ENCODE measurements around the gene CCDC141.
A peak's percentile ranks its signal among the peaks of the same experiment; 100 is the strongest.
"Not testable (repeated sequence)": the region's sequence is repeated elsewhere in the genome, so short reads cannot be mapped to it uniquely, and the experiment has no call there.

CCDC141 gene

DNA sequence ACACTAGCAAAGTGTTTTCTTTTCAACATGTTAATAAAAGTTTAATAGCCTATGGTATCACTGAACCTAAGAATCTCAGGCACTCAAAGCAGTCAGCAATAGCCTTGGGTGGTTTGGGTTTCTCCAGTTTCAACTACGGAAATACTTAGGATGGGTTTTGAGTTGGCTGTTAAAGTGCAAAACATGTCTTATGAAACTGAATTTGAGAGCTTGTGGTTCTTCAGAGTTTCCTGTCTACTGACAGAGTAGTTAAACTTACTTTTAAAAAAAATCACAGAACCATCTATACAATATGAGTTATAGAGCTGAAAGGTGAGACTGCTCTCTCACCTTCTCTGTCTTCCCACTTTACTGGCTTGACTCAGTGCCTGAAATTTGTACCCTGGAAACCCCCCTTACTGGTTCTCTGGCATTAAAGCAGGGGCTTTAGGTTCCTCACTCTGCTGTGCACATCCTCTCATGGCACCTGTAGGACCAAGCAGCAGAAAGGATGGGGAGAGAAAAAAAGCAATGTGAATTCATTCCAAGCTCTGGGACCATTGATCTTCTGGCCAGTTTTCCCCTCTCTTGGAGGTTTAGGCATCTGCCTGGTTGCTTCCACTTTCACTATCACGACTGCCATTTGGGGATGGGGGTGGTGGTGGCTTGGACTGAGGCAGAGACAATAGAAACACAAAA, 18.1 kb downstream of the CCDC141 start:
- DNase-seq: no peak

DNA sequence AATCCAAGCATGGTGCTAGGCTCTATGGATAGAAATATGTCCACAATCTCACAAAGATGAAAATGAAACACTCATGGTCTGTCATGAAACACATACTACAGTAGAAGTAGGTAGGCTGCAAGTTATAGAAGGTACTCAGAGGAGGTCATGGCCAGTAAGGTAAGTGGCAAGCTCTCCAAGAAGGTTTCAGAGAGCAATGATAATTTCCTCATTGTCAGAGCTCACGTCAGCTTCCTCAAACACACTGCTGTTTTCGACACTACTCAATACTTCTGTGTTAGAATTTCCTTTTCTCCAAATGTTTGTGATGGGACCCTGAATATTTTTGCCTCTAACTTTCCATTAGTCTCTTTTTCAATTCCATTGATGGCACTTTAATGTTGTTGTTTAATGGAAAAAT, 25.5 kb downstream of the CCDC141 start:
- no peak for DNase-seq

DNA sequence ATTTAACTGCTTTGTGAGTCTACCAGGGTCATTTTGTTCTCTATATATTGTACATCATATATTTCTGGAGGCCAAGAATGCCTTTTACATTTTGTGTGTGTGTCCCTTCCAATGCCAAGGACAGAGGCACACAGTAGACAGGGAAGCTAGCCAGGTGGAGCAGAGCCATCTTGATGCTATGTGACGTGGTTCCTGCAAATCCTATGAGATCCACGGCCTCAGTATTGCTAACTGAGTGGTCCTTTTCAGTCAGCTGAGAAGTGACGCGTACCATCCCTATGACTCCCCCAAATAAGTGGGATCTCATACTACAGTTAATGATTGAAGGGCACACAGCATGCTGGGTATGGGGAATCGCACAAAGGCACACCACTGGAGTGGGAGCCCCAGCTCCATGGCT, 27.3 kb downstream of the CCDC141 start:
- no peak for DNase-seq

- DNase-seq: no peak
Observed at GRCh38 chr2:179021258-179021657, 28.7 kb downstream of the CCDC141 start.

- peak; percentile 25 for DNase-seq
Observed at GRCh38 chr2:179020156-179020750, 29.7 kb downstream of the CCDC141 start.

DNA sequence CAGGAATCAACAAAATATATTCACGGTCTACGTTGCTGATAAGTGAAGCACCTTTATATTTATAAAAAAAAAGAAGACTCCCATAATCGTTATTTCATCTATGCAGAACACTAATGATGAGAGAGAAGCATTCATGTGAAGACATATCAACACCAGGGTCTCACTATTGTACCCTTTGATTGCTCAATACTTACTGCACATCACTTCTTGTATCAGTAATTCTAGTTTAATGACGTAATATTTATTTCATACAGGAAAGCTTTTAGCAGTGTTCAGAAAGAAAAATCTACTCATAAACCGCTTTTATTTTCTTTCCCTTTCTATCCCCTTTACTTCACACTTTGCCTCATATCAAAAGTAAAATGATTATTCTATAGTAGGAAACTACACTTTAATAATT, 30.7 kb downstream of the CCDC141 start:
- no peak for DNase-seq

- no peak for DNase-seq
Observed at GRCh38 chr2:179017773-179018357, 32.1 kb downstream of the CCDC141 start.

GRCh38 chr2:179014189-179014588, 35.7 kb downstream of the CCDC141 start:
- DNase-seq: not testable (repeated sequence)

DNA sequence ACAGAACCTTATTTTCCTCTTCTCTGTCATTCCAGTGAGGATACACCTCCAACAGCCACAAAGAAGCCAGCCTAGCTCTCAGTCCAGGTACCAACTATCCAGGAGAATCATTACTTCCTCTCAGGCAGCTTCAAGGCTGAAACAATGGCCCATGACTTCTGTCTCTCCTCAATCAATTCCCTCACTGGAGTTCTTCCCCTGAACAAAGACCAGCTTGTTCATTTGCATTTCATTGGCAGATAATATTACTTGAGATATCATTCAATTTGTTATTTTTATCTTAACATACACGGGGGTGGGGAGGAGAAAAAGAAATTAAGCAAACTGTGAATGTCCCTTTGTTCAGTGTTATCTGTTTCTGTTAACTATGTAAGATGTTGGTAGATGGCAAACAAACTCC, 44.0 kb downstream of the CCDC141 start:
- no peak for DNase-seq

GRCh38 chr2:178999476-178999875, 50.5 kb downstream of the CCDC141 start:
- no peak for DNase-seq

- DNase-seq: no peak
Observed at GRCh38 chr2:178998539-178998938, 51.4 kb downstream of the CCDC141 start.

- no peak for DNase-seq
Observed at GRCh38 chr2:178997477-178997876, 52.5 kb downstream of the CCDC141 start.

DNA sequence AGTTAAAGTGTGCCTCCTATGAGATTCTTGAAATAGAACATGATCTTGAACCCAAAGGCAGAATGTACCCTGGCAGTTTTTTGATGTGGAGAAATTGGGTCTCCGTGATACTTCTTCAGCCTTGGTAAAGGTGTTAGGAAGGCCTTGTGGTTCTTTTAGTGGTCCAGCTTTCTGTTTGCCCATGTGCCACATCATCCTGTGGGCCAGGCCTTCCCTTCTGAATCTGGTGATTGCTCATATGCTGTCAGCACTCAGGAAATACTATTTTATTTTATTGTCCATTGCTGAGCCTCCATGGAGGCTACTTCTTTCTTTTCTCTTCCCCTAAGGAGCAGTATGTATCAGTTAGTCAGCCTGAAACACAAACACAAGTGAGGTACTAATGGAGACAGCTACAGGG, 52.9 kb downstream of the CCDC141 start:
- no peak for DNase-seq

DNA sequence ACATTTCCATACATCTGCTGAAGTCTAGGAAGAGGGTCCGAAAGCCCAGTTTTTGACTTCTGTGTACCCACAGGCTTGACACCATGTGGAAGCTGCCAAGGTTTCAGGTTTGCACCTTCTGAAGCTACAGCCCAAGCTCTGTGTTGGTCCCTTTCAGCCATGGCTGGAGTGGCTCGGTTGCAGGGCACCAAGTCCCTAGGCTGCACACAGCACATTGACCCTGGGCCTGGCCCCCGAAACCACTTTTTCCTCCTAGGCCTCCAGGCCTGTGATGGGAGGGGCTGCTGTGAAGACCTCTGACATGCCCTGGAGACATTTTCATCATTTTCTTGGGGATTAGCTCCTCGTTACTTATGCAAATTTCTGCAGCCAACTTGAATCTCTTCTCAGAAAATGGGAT, 55.7 kb downstream of the CCDC141 start:
- no peak for DNase-seq

DNA sequence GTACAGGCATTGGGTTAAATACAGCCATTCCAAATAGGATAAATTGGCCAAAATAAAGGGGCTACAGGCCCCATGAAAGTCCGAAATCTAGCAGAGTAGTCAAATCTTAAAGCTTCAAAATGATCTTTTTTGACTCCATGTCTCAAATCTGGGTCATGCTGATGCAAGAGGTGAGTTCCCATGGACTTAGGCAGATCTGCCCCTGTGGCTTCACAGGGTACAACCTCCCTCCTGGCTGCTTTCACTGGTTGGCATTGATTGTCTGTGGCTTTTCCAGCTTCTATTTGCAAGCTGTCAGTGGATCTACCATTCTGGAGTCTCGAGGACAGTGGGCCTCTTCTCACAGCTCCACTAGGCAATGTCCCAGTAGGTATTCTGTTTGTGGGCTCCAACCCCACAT, 56.1 kb downstream of the CCDC141 start:
- DNase-seq: no peak

- DNase-seq: not testable (repeated sequence)
Observed at GRCh38 chr2:178992719-178993118, 57.2 kb downstream of the CCDC141 start.

DNA sequence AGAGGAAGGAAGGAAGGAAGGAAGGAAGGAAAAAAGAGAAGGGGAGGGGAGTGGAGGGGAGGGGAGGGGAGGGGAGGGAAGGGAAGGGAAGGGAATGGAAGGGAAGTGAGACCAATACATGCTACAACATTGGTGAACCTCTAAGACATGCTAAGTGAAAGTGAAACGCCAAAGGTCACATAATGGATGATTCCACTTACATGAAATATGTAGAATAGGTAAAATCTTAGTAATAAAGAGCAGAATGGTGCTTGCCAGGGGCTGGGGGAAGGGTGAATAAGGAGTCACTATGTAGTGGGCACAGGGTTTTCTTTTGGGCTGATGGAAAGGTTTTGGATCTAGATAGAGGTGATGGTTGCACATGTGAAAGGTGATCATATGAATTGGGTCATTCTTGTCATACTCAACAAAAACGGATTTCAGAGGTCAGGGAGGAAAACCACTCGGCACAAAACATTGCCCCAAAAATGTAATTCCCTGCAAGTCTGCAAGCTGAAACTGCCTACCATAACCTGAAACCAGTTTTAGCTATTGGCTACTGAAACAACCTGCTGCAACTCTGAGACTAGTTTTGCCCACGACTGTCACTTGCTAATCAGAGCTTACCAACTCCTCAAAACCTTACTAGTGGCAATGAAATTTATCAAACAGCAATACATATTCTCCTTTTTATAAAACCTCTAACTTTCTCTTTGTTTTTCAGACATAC, 59.2 kb downstream of the CCDC141 start:
- DNase-seq: no peak

DNA sequence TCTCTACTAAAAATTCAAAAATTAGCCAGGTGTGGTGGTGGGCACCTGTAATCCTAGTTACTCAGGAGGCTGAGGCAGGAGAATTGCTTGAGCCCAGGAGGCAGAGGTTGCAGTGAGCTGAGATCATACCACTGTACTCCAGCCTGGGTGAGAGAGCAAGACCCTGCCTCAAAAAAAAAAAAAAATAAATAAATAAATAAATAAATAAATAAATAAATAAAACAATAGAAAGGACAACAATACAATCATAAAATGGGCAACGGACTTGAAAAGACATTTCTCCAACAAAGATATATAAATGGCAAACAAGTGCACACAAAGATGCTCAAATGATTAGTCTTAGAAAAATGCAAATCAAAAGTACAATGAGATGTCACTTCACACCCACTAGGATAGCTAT, 60.5 kb downstream of the CCDC141 start:
- DNase-seq: not testable (repeated sequence)

GRCh38 chr2:178982652-178983051, 67.3 kb downstream of the CCDC141 start:
- not testable (repeated sequence) for DNase-seq

DNA sequence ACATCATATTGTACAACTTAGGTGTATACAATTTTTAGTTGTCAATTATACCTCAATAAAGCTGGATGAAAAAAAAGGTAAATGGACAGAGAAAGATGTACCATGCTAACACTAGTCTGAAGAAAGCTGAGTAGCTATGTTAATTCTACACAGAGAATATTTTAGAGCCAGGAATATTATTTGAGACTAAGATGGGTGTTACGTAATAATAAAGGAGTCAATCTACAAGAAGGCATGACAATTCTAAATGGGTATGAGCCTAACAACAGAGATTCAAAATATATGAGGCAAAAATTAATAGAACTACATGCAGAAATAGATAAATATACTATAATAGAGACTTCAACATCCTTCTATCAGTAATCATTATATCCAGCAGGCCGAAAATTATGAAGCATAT, 69.1 kb downstream of the CCDC141 start:
- DNase-seq: no peak

DNA sequence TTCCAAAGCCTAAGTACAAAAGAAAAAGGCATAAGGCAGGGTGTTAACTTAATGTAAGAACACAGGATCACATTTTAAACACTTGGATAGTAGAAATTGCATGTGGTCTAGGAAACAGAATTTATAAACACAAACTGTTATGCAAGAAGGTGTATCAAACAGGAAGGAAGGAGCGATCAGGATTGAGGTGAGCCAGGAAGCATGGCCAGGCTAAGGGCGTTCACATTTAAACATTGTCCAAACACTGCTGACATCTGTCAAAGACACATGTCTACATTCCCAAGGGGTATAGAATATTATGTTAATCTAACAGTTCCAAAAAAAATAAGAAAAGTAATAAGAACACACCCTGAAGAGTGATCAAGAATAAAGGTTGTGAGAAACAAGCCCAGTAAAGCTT, 71.3 kb downstream of the CCDC141 start:
- DNase-seq: no peak

DNA sequence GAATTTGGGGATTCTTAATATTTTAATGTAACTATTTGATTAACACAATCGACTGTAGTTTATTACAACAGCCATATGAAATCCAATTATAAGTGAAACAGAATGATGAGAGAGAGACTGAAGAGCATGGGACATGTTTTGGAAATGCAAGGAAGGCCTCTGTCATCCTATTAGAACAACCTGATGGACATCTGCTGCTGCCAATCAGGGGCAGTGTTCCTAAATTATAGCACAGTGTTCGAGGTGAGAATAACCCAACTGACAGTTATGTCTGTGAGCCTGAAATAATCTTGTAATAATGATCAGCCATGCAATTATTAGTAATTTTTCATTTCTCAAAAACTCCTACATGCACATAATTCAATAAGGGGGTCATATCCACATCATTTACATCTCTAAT, 73.6 kb downstream of the CCDC141 start:
- no peak for DNase-seq

DNA sequence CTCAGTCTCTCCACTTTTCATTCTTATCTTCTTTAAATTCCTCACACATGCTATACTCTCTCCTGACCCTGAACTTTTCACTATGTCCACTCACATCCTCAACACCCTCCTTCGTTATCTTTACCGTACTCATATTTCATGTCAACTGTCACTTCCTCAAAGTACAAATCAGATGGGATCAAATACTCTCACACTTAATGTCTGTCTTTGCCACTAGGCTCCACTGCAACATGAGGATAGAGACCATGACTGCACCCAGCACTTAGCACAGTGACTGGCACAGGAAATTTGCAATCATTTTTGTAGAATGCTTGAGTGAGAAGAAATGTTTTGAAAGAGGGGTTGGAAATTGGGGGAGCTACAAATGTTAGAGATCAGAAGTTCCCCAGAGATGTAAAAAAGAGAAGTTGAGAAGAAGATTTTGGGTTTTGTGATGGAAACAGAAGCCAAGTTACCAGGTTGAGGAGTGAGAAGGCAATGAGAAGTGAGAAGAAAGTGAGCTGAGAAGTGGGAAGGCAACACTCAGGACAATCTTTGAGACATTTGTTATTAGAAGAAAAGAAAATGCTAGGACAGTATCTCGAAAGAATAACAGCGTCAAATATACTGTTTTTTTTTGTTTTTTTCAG, 87.0 kb downstream of the CCDC141 start:
- no peak for DNase-seq

GRCh38 chr2:178962152-178962551, 87.8 kb downstream of the CCDC141 start:
- DNase-seq: no peak
